Esophagus (tissue), 2 donors: Measurements from ENCODE around the gene DLGAP5. TPM values are rescaled to one million over a fixed set of nuclear protein-coding genes. Genes with fewer than 3 reads are reported as not detected.

ENCODE experiments used
- H3K27ac ChIP-seq, 2 donors: one replicate each; pipeline ENCODE4 v1.5.1; 2013; ENCODE audit warnings: low read depth in 2 of 2, mild to moderate bottlenecking in 2 of 2, inconsistent platforms in 1 of 2, low read length in 1 of 2, moderate library complexity in 1 of 2
- H3K27me3 ChIP-seq, 2 donors: one replicate each; pipeline ENCODE4 v1.6.1; 2013; ENCODE audit warnings: low read length in 2 of 2, control low read depth in 1 of 2, mild to moderate bottlenecking in 1 of 2; ENCODE audit not compliant: insufficient read depth in 2 of 2, control insufficient read depth in 1 of 2
- H3K36me3 ChIP-seq, 2 donors: one replicate each; pipeline ENCODE4 v1.6.1; 2013; ENCODE audit warnings: low read length in 1 of 2; ENCODE audit not compliant: control insufficient read depth in 2 of 2, insufficient read depth in 2 of 2
- H3K4me1 ChIP-seq, 2 donors: one replicate each; pipeline ENCODE4 v1.6.1; 2013; ENCODE audit warnings: low read length in 1 of 2; ENCODE audit not compliant: control insufficient read depth in 2 of 2, insufficient read depth in 2 of 2
- H3K4me3 ChIP-seq, 2 donors: one replicate each; pipeline ENCODE4 v1.5.1; 2013; ENCODE audit warnings: low read length in 2 of 2, mild to moderate bottlenecking in 2 of 2, low read depth in 1 of 2, moderate library complexity in 1 of 2
- H3K9me3 ChIP-seq, 2 donors: one replicate each; pipeline ENCODE4 v1.6.1; 2013; ENCODE audit warnings: mild to moderate bottlenecking in 2 of 2, low read depth in 1 of 2, low read length in 1 of 2, moderate library complexity in 1 of 2; ENCODE audit not compliant: control insufficient read depth in 2 of 2, insufficient read depth in 1 of 2
- whole genome bisulfite sequencing, 2 donors: extraction: QIAGEN DNeasy Blood & Tissue Kit; methylation state at CpG; one replicate each; pipeline ENCODE4 v1.1.7; 2013; 5-methylcytosine and 5-hydroxymethylcytosine counted together
- polyA plus RNA-seq, 2 donors: library from polyadenylated mRNA; stranded (reverse); fragments of 200-250 nt; gene quantifications; one replicate each; pipeline ENCODE4 v1.2.3, GENCODE V29; 2013
- donor health status: healthy with polysubstance abuse.
- donor health status: Bipolar disorder and iron deficiency.

Gene DLGAP5, protein sequence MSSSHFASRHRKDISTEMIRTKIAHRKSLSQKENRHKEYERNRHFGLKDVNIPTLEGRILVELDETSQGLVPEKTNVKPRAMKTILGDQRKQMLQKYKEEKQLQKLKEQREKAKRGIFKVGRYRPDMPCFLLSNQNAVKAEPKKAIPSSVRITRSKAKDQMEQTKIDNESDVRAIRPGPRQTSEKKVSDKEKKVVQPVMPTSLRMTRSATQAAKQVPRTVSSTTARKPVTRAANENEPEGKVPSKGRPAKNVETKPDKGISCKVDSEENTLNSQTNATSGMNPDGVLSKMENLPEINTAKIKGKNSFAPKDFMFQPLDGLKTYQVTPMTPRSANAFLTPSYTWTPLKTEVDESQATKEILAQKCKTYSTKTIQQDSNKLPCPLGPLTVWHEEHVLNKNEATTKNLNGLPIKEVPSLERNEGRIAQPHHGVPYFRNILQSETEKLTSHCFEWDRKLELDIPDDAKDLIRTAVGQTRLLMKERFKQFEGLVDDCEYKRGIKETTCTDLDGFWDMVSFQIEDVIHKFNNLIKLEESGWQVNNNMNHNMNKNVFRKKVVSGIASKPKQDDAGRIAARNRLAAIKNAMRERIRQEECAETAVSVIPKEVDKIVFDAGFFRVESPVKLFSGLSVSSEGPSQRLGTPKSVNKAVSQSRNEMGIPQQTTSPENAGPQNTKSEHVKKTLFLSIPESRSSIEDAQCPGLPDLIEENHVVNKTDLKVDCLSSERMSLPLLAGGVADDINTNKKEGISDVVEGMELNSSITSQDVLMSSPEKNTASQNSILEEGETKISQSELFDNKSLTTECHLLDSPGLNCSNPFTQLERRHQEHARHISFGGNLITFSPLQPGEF
- polyA plus RNA-seq = 1 to 10 TPM; 1.4 to 6.0 TPM

DNA sequence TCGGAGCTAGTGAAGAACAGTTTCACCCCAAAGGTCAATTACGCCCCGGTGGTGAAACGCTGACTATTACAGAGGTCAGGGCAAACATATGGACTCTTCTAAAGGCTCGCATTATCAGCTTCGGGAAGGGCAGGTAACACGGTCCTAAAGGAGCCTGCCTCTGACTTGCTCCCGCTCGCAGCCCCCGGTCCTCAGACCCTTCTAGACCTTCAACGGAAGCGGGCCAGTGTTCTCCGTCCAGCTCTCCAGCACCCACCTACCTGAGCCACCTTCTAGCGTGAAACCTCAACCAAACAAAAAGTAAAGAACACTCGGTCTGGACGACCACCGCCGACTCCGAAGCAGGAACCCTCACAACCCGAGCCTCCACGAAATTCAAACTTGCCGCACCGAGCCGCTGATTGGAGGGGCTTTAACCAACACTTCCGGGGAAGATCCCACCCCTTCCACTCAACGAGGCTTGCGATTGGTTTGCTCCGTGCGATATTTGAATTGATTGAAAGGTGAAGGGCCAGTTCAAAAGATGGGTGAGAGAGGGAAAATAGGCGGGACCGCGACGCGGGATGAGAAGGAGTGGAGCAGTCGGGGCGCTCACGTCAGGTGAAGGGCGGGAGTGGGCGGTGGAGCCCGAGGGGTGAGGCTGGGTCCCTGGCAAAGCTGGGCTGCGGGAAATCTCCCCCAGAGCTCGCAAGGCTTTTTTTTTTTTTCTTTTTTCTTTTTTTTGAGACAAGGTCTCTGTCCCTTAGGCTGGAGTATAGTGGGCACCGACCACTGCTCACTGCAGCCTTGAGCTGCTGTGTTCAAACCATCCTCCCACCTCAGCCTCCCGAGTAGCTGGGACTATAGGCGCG lies at the start of gene DLGAP5:
TSS of gene DLGAP5 (minus strand) at position 383 of the 851 bp plus-strand sequence. CDS start 2,406 bp downstream, outside the sequence.
- 2% methylated on average over 46 of the region's 46 CpGs for WGBS, 2 donors
- H3K36me3 ChIP-seq = no peaks in the 10 kb centered on the region
- no peaks in the 10 kb centered on the region for H3K9me3 ChIP-seq
- no peaks in the 10 kb centered on the region for H3K27me3 ChIP-seq
- H3K27ac ChIP-seq = peak within 1 kb of the TSS; percentile 4 to 61
- peak within 1 kb of the TSS; percentile 62 to 64 for H3K4me3 ChIP-seq
- no peaks in the 10 kb centered on the region for H3K4me1 ChIP-seq

DNA sequence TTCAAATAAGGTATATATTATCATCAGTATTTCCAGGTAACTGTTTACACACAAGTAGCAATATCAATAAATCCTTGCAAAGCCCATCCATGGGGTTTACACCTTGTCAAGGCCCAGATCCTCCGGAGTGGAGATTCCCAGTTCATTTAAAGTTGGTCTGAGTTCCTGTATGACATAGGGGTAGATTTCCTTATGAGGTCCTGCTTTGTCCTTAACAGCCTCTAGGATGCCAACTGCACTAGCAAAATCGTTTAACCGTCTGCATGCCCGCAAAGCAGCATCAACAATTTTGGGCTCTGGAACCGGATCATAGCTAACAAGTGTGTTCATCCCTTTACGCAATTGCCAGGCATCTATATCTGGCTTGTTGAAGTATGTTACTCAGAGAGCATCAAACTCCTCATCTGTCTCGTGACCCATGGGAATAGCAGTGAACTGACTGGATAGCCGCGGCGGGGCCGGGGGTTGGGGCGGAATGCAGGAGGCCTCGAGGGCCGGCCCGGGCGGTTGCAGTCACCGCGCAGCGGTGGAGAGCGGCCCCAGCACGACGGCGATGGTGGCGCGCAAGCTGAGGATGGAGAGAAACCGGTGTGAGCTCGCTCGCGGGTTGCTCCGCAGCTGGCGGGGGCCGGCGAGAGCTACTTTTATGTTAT lies 49.3 kb upstream of the DLGAP5 start:
- Histone ChIP-seq H3K27ac (no peak overlapping the region), H3K4me3 (no peak overlapping the region), H3K4me1 (no peaks in the 10 kb centered on the region), H3K27me3 (peaks cover 0 to 3% of the 10 kb centered on the region in 2 donors), H3K9me3 (no peaks in the 10 kb centered on the region), H3K36me3 (no peaks in the 10 kb centered on the region)
- WGBS, 2 donors = 46 to 48% methylated on average over 33 of the region's 33 CpGs

DNA sequence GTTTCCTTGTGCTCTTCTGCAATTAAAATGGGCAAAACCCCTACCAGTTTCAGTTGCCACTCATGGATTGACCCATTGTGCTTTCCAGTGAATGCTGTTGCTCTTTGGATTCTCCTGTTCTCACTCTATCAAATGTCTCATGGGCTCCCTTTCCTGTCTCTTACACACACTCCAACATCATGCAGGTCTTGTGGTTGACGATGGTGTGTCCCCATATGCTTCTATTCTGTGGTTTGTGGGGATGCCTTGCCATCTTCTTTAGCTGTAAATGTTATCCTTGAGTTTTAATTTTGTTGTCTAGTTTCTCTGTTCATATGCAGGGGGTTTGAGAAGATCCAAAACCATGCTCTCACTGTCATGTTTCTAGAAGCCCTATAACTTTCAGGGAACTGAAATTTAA lies 47.9 kb upstream of the DLGAP5 start:
- Histone ChIP-seq H3K27ac (no peak overlapping the region), H3K27me3 (peaks cover 0 to 3% of the 10 kb centered on the region in 2 donors), H3K9me3 (no peaks in the 10 kb centered on the region), H3K4me1 (no peaks in the 10 kb centered on the region), H3K4me3 (no peak overlapping the region), H3K36me3 (no peaks in the 10 kb centered on the region)
- WGBS, 2 donors = 73 to 82% methylated on average over 1 of the region's 1 CpG

DNA sequence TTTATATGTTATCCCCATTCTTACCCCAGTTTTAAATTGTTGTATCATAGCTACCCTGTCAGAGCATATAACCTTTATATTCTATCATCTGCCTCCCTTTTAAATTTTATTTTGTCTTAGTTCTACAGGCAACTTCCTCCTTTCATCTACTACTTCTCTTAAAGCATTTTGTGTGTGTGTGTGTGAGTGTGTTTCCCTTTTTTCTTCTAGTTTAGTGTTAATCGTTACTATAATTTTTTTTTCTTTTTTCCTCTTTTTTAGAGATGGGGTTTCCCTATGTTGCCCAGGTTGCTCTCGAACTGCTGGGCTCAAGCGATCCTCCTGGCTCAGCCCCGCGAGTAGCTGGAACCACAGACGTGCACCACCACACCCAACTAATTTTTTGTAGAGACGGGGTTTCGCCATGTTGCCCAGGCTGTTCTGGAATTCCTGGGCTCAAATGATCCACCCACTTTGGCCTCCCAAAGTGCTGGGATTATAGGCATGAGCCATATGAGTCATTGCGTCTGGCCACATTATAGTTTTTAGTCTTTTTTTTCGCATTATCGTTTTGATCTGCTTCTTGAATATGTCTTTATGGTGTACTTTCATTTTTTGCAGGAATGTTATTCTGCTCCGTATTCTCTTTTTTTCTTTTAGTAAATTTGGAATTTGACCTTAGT lies 46.8 kb upstream of the DLGAP5 start:
- WGBS, 2 donors = 83 to 84% methylated on average over 12 of the region's 12 CpGs
- Histone ChIP-seq H3K4me1 (no peaks in the 10 kb centered on the region), H3K27ac (no peak overlapping the region)

DNA sequence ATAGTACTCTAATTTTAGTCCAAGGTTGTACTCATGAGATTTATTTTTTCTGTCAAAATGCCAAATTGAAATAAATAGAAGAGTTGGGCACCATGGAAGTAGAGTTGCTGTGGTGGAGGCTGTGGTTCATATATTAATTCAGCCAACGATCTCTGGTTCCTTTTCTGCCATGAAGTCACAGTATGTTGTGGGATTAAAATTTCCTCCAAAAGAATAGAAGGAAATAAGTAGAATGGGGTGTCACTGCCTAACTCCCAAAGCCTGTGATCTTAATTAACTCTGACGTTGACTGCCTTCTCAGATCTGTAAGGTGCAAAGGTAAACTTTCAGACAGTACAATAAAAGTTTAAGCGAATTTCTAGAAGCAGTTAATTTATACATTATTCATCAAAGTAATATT lies 42.2 kb upstream of the DLGAP5 start:
- Histone ChIP-seq H3K27me3 (no peaks in the 10 kb centered on the region), H3K4me3 (no peak overlapping the region), H3K36me3 (no peaks in the 10 kb centered on the region), H3K27ac (no peak overlapping the region), H3K9me3 (no peaks in the 10 kb centered on the region), H3K4me1 (no peaks in the 10 kb centered on the region)
- 53 to 55% methylated on average over 3 of the region's 3 CpGs for WGBS, 2 donors

More for the DNA sequence above, 46.8 kb upstream of the DLGAP5 start:
- no peaks in the 10 kb centered on the region for H3K36me3 ChIP-seq
- no peaks in the 10 kb centered on the region for H3K9me3 ChIP-seq
- H3K27me3 ChIP-seq = peaks cover 0 to 3% of the 10 kb centered on the region in 2 donors
- no peak overlapping the region for H3K4me3 ChIP-seq

DNA sequence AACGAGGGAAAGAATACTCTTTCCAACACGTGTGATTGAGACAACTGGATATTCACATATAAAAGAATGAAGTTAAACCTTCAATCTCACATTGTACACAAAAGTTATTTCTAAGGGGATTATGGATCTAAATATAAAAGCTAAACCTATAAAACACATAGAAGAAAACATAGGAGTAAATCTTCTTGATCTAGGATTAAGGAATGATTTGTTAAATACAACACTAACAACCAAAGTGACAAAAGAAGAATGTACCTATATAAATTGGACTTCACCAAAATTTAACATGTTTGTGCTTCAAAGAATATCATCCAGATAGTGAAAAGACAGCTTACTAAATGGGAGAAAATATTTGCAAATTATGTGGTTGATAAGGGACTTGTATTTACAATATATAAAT lies 36.9 kb upstream of the DLGAP5 start:
- WGBS, 2 donors = 51 to 58% methylated on average over 2 of the region's 2 CpGs
- no peaks in the 10 kb centered on the region for H3K36me3 ChIP-seq
- no peak overlapping the region for H3K4me3 ChIP-seq
- H3K9me3 ChIP-seq = no peaks in the 10 kb centered on the region
- no peak overlapping the region for H3K27ac ChIP-seq
- no peaks in the 10 kb centered on the region for H3K27me3 ChIP-seq
- H3K4me1 ChIP-seq = no peaks in the 10 kb centered on the region

DNA sequence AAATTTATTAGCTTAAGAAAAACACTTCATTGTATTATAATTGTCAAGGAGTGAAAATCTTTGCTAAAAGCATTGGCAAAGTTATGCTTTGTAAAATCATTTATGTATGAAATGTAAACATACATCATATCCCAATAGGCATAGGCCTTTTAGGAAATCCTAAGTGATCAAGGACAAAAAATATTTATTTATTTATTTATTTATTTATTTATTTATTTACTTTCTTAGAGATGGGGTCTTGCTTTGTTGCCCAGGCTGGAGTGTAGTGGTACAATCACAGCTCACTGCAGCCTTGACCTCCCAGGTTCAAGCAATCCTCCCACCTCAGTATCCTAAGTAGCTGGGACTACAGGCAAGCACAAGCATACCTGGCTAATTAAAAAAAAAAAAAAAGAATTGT lies 32.0 kb upstream of the DLGAP5 start:
- Histone ChIP-seq H3K4me1 (no peaks in the 10 kb centered on the region), H3K36me3 (no peaks in the 10 kb centered on the region), H3K9me3 (no peaks in the 10 kb centered on the region), H3K27me3 (no peaks in the 10 kb centered on the region), H3K4me3 (no peak overlapping the region), H3K27ac (no peak overlapping the region)

DNA sequence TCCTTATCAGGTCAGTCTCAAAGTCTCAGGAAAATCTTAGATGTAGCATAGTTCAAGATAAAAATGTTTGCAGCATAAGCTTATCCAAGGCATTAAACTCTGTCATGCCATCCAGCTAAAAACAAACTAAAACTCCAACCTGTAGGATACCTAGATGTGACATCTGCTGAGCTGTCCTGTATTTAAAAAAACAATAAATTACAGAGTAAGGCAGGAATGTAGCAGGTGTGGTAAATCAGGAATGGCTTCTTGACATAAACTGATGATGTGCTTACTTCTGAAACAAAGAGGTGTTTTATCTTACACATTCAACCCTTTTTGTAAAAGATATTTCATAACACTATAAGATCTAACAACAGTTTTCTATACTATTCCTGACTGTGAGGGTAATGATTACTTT lies 30.6 kb upstream of the DLGAP5 start:
- Histone ChIP-seq H3K4me1 (no peaks in the 10 kb centered on the region), H3K27me3 (no peaks in the 10 kb centered on the region), H3K27ac (no peak overlapping the region), H3K36me3 (no peaks in the 10 kb centered on the region), H3K4me3 (no peak overlapping the region), H3K9me3 (no peaks in the 10 kb centered on the region)
